ENCODE measurements around the gene PKDREJ.

GRCh38 chr22:46247443-46247975, 15.6 kb downstream of the PKDREJ start:
- TF ChIP-seq, protein P1, sequence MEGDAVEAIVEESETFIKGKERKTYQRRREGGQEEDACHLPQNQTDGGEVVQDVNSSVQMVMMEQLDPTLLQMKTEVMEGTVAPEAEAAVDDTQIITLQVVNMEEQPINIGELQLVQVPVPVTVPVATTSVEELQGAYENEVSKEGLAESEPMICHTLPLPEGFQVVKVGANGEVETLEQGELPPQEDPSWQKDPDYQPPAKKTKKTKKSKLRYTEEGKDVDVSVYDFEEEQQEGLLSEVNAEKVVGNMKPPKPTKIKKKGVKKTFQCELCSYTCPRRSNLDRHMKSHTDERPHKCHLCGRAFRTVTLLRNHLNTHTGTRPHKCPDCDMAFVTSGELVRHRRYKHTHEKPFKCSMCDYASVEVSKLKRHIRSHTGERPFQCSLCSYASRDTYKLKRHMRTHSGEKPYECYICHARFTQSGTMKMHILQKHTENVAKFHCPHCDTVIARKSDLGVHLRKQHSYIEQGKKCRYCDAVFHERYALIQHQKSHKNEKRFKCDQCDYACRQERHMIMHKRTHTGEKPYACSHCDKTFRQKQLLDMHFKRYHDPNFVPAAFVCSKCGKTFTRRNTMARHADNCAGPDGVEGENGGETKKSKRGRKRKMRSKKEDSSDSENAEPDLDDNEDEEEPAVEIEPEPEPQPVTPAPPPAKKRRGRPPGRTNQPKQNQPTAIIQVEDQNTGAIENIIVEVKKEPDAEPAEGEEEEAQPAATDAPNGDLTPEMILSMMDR (conservative IDR thresholded peaks at IDR 0.05; ENCODE audit: low read depth in 2 of 2): no peak
- TF ChIP-seq EZH2 (IDR thresholded peaks at IDR 0.05; ENCODE audit: low read depth, unreplicated experiment) (no peak), REST (IDR thresholded peaks at IDR 0.05; ENCODE audit: unreplicated experiment) (no peak)

All from GM23338 (cell line).